Fibroblast of the conjunctiva (primary cell): ENCODE data around the gene HPSE2.
"Not testable (repeated sequence)": the region's sequence is repeated elsewhere in the genome, so short reads cannot be mapped to it uniquely, and the experiment has no call there.

ENCODE experiments used
- DNase-seq: peaks from one replicate; pipeline ENCODE4 v3.0.0-alpha.2; 2010; ENCODE audit warnings: low read depth

The HPSE2 gene

GRCh38 chr10:98567391-98568133, 668.1 kb downstream of the HPSE2 start:
- no peak for DNase-seq

GRCh38 chr10:98563811-98564210, 671.8 kb downstream of the HPSE2 start:
- DNase-seq, result no peak

GRCh38 chr10:98560565-98560964, 675.1 kb downstream of the HPSE2 start:
- DNase-seq, result no peak

GRCh38 chr10:98556061-98556460, 679.6 kb downstream of the HPSE2 start:
- DNase-seq, result no peak

- no peak for DNase-seq
These were observed 680.5 kb downstream of the HPSE2 start for GRCh38 chr10:98555021-98555619.

GRCh38 chr10:98541561-98541960, 694.1 kb downstream of the HPSE2 start:
- not testable (repeated sequence) for DNase-seq

GRCh38 chr10:98539578-98539977, 696.1 kb downstream of the HPSE2 start:
- no peak for DNase-seq

GRCh38 chr10:98538472-98538871, 697.2 kb downstream of the HPSE2 start:
- DNase-seq, result no peak

- DNase-seq, result no peak
These were observed 699.1 kb downstream of the HPSE2 start for GRCh38 chr10:98536551-98536950.

- no peak for DNase-seq
These were observed 701.8 kb downstream of the HPSE2 start for GRCh38 chr10:98533746-98534445.

GRCh38 chr10:98533241-98533640, 702.4 kb downstream of the HPSE2 start:
- no peak for DNase-seq

GRCh38 chr10:98528805-98529183, 706.9 kb downstream of the HPSE2 start:
- no peak for DNase-seq

- DNase-seq, result no peak
These were observed 707.4 kb downstream of the HPSE2 start for GRCh38 chr10:98528166-98528804.

GRCh38 chr10:98525969-98526368, 709.7 kb downstream of the HPSE2 start:
- no peak for DNase-seq

- no peak for DNase-seq
These were observed 711.5 kb downstream of the HPSE2 start for GRCh38 chr10:98524124-98524523.

- no peak for DNase-seq
These were observed 715.8 kb downstream of the HPSE2 start for GRCh38 chr10:98519841-98520240.

- DNase-seq, result no peak
These were observed 718.0 kb downstream of the HPSE2 start for GRCh38 chr10:98517672-98518071.

- DNase-seq, result no peak
These were observed 719.3 kb downstream of the HPSE2 start for GRCh38 chr10:98516352-98516751.

- no peak for DNase-seq
These were observed 721.9 kb downstream of the HPSE2 start for GRCh38 chr10:98513704-98514103.

- no peak for DNase-seq
These were observed 723.8 kb downstream of the HPSE2 start for GRCh38 chr10:98511876-98512275.

GRCh38 chr10:98510412-98510995, 725.1 kb downstream of the HPSE2 start:
- DNase-seq, result no peak

GRCh38 chr10:98509745-98510144, 725.9 kb downstream of the HPSE2 start:
- DNase-seq, result no peak
